Neural cell (in vitro differentiated cells): Measurements from ENCODE around the gene RERE. TPM values are rescaled to one million over a fixed set of nuclear protein-coding genes. Genes with fewer than 3 reads are reported as not detected.

Experiments
- H2AFZ ChIP-seq: fragments of 200-600, 300-800 bp; sonication (generic), shearing (Covaris generic); 2 replicates; pipeline ENCODE4 v1.6.0; 2014; ENCODE audit warnings: low read depth, mild to moderate bottlenecking, antibody characterized with exemption, low read length, moderate library complexity
- H3F3A ChIP-seq: fragments of 200-600 bp; shearing (Covaris generic); 2 replicates; pipeline ENCODE4 v1.6.1; 2016; ENCODE audit warnings: mild to moderate bottlenecking, moderate library complexity, mixed read lengths, antibody characterized with exemption, low read length; ENCODE audit not compliant: insufficient read depth, poor library complexity, severe bottlenecking
- H3K27ac ChIP-seq: fragments of 200-600, 300-800 bp; sonication (generic), shearing (Covaris generic); 2 replicates; pipeline ENCODE4 v1.5.1; 2014; ENCODE audit warnings: mild to moderate bottlenecking, low read length, moderate library complexity
- H3K27me3 ChIP-seq: fragments of 300-800, 200-600 bp; sonication (generic), shearing (Covaris generic); 2 replicates; pipeline ENCODE4 v1.6.0; 2014; ENCODE audit warnings: mild to moderate bottlenecking, low read depth, low read length, moderate library complexity; ENCODE audit not compliant: insufficient read depth
- H3K36me3 ChIP-seq: fragments of 300-800, 200-600 bp; sonication (generic), shearing (Covaris generic); 2 replicates; pipeline ENCODE4 v1.5.1; 2014; ENCODE audit warnings: mild to moderate bottlenecking, antibody characterized with exemption, low read length, moderate library complexity; ENCODE audit not compliant: insufficient read depth
- H3K4me2 ChIP-seq: fragments of 300-800, 200-600 bp; sonication (generic), shearing (Covaris generic); 2 replicates; pipeline ENCODE4 v1.6.0; 2014; ENCODE audit warnings: mild to moderate bottlenecking, low read length
- H3K4me3 ChIP-seq: fragments of 300-800, 200-600 bp; sonication (generic), shearing (Covaris generic); 2 replicates; pipeline ENCODE4 v1.5.1; 2014; ENCODE audit warnings: mild to moderate bottlenecking, low read length, moderate library complexity
- H3K79me2 ChIP-seq: fragments of 200-600 bp; shearing (Covaris generic); replicated peaks from 2 replicates; pipeline ENCODE4 v1.6.0; 2014; ENCODE audit warnings: mild to moderate bottlenecking, low read length, moderate library complexity; ENCODE audit not compliant: insufficient read depth
- H3K9ac ChIP-seq: fragments of 300-800, 200-600 bp; sonication (generic), shearing (Covaris generic); 2 replicates; pipeline ENCODE4 v1.6.1; 2016; ENCODE audit warnings: mild to moderate bottlenecking, low read length, mixed read lengths
- H3K9me2 ChIP-seq: fragments of 200-600 bp; shearing (Covaris generic); 2 replicates; pipeline ENCODE4 v1.6.1; 2016; ENCODE audit warnings: mild to moderate bottlenecking, low read length, mixed read lengths; ENCODE audit not compliant: insufficient read depth
- H3K9me3 ChIP-seq: fragments of 200-600, 300-800 bp; sonication (generic), shearing (Covaris generic); 2 replicates; pipeline ENCODE4 v1.6.1; 2016; ENCODE audit warnings: mild to moderate bottlenecking, mixed run types, low read length, moderate library complexity, mixed read lengths
- H4K20me1 ChIP-seq: fragments of 200-600 bp; shearing (Covaris generic); 2 replicates; pipeline ENCODE4 v1.6.1; 2016; ENCODE audit warnings: mild to moderate bottlenecking, mixed run types; ENCODE audit not compliant: insufficient read depth
- CTCF ChIP-seq: fragments of 450-650 bp; IDR thresholded peaks from 2 replicates; pipeline ENCODE4 v1.5.1; 2014; ENCODE audit warnings: antibody characterized with exemption, mild to moderate bottlenecking, moderate library complexity; ENCODE audit not compliant: poor library complexity, severe bottlenecking
- EP300 ChIP-seq: fragments of 450-650 bp; conservative IDR thresholded peaks from 2 replicates; pipeline ENCODE4 v1.6.1; 2014; ENCODE audit warnings: antibody characterized with exemption, mild to moderate bottlenecking, moderate library complexity; ENCODE audit not compliant: poor library complexity, severe bottlenecking
- EZH2 ChIP-seq: fragments of 200-600, 300-800 bp; shearing (Covaris generic), sonication (generic); IDR thresholded peaks from 2 replicates; pipeline ENCODE4 v1.6.1; 2014; ENCODE audit warnings: antibody characterized with exemption, low read length, borderline replicate concordance, mild to moderate bottlenecking; ENCODE audit not compliant: insufficient read depth, poor library complexity, severe bottlenecking
- MXI1 ChIP-seq: fragments of 450-650 bp; conservative IDR thresholded peaks from 2 replicates; pipeline ENCODE4 v1.6.1; 2014; ENCODE audit warnings: antibody characterized with exemption, mild to moderate bottlenecking; ENCODE audit not compliant: poor library complexity, severe bottlenecking
- POLR2AphosphoS5 ChIP-seq: IDR thresholded peaks from 2 replicates; pipeline ENCODE4 v1.6.1; 2012
- RAD21 ChIP-seq: fragments of 450-650 bp; conservative IDR thresholded peaks from 2 replicates; pipeline ENCODE4 v1.6.1; 2014; ENCODE audit warnings: antibody characterized with exemption, mild to moderate bottlenecking, moderate library complexity
- REST ChIP-seq: IDR thresholded peaks from 2 replicates; pipeline ENCODE4 v1.6.1; 2012; ENCODE audit warnings: borderline replicate concordance
- SMC3 ChIP-seq: fragments of 450-650 bp; conservative IDR thresholded peaks from 2 replicates; pipeline ENCODE4 v1.6.1; 2014; ENCODE audit warnings: antibody characterized with exemption, mild to moderate bottlenecking, moderate library complexity; ENCODE audit not compliant: poor library complexity
- TAF1 ChIP-seq: IDR thresholded peaks from 2 replicates; pipeline ENCODE4 v1.6.1; 2012; ENCODE audit warnings: low read depth
- polyA plus RNA-seq: library from polyadenylated mRNA; depleted of rRNA; stranded (reverse); fragments of >200 nt; gene quantifications from 2 replicates; pipeline ENCODE4 v1.2.3, GENCODE V29; 2014

RERE gene
- polyA plus RNA-seq, 1 donor from 2014 or later = 21.0 TPM

GRCh38 chr1:8361198-8361849, 456.1 kb downstream of the RERE start:
- H4K20me1 ChIP-seq = peaks cover 4% of the 10 kb centered on the region
- H3K27ac ChIP-seq = no peak overlapping the region
- H3K36me3 ChIP-seq = peaks cover 5% of the 10 kb centered on the region

More at GRCh38 chr1:8361198-8361849, 456.1 kb downstream of the RERE start:
- no peaks in the 10 kb centered on the region for H3K9me2 ChIP-seq
- H3K27me3 ChIP-seq = no peaks in the 10 kb centered on the region
- no peaks in the 10 kb centered on the region for H3F3A ChIP-seq
- H3K79me2 ChIP-seq = peaks cover 6% of the 10 kb centered on the region
- H2AFZ ChIP-seq = no peak overlapping the region
- H3K4me2 ChIP-seq = no peak overlapping the region
- no peak overlapping the region for H3K4me3 ChIP-seq
- H3K9me3 ChIP-seq = no peaks in the 10 kb centered on the region
- no peak overlapping the region for H3K9ac ChIP-seq
- TF ChIP-seq REST (no peak), EZH2 (no peak), RAD21 (no peak), SMC3 (no peak), TAF1 (no peak), EP300 (no peak), CTCF (no peak), POLR2AphosphoS5 (no peak), MXI1 (no peak)
